ENCODE measurements around the gene FSIP1. TPM values are rescaled to one million over a fixed set of nuclear protein-coding genes. Genes with fewer than 3 reads are reported as not detected.
A peak's percentile ranks its signal among the peaks of the same experiment; 100 is the strongest.

The FSIP1 gene
- polyA plus RNA-seq, 1 experiment = 0.43 TPM

DNA sequence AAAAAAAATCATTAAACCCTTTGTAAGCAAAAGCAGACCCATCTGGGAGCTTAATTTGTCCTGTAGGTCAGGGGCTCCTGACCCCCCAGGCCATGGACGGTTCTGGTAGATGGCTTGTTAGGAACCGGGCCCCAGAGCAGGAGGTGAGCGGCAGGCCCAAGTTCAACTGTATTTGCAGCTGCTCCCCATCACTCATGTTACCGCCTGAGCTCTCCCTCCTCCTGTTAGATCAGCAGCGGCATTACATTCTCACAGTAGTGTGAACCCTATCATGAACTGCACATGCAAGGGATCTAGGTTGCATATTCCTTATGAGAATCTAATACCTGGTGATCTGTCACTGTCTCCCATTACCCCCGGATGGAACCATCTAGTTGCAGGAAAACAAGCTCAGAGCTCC is 60.7 kb downstream of the FSIP1 start:
- DNase-seq (ENCODE audit: low read depth, low spot score) = no peak
- TF ChIP-seq, protein P1, sequence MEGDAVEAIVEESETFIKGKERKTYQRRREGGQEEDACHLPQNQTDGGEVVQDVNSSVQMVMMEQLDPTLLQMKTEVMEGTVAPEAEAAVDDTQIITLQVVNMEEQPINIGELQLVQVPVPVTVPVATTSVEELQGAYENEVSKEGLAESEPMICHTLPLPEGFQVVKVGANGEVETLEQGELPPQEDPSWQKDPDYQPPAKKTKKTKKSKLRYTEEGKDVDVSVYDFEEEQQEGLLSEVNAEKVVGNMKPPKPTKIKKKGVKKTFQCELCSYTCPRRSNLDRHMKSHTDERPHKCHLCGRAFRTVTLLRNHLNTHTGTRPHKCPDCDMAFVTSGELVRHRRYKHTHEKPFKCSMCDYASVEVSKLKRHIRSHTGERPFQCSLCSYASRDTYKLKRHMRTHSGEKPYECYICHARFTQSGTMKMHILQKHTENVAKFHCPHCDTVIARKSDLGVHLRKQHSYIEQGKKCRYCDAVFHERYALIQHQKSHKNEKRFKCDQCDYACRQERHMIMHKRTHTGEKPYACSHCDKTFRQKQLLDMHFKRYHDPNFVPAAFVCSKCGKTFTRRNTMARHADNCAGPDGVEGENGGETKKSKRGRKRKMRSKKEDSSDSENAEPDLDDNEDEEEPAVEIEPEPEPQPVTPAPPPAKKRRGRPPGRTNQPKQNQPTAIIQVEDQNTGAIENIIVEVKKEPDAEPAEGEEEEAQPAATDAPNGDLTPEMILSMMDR (IDR thresholded peaks at IDR 0.05; ENCODE audit: low read depth, low read length) = no peak
- CTCF ChIA-PET = interaction anchor here (4.4 kb wide), 1 partner anchor 35 kb away, joined by 20 read pairs; no protein-coding TSS in a partner anchor
- H3K27ac ChIP-seq (ENCODE audit: low read depth, low read length) = no peak overlapping the region
- no peak overlapping the region for H3K4me3 ChIP-seq (ENCODE audit: low read depth, low read length)
- H3K27me3 ChIP-seq (ENCODE audit: control insufficient read depth, insufficient read depth, low read length) = no peaks in the 10 kb centered on the region
- H3K9me3 ChIP-seq (ENCODE audit: control insufficient read depth, insufficient read depth, low read length) = no peaks in the 10 kb centered on the region
- POLR2A ChIA-PET = no interaction called here

DNA sequence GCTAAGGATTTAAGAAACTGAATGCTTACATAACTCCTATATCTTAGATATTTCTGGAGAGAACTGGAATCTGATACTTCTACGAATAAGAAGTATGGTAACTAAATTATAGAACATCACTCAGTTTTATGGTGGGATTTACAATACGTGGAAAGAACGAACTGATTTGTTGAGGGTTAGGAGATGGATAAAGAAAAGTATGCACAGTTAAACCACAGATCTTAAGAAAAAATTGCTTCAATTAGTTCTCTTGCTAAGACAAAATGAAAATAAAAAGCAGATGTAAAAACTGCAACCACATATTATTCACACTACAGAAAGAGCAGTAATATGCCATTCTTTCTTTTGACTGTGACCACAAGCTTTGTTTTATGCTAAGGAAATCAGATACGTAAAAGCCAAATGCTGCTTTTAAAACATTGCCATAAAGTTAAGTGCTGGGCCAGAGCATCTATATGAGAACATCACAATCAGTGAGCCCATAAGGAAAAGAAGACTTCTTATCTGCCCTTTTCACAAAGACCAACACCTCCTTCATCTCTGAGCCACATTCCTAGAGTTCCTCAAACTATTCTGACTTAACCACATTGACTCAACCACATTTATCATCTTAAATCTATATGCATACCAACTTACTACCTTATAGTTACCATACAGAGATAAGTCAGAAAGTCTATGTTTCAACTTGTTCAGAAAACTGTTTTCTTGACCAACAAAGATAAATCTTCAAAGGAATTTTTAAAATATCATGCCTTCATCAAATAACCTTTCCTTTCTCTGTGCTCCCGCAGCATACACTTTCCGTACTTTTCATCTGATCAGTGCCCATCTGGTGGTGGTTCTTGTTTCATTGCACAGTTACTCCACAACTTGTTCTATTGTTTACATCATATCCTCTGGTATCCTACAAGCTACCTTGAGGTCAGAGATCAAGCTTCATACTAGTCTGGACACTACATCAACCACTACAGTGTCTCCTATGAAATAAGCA is 61.7 kb downstream of the FSIP1 start:
- TF ChIP-seq, protein P1 (IDR thresholded peaks at IDR 0.05; ENCODE audit: low read depth, low read length) = no peak

DNA sequence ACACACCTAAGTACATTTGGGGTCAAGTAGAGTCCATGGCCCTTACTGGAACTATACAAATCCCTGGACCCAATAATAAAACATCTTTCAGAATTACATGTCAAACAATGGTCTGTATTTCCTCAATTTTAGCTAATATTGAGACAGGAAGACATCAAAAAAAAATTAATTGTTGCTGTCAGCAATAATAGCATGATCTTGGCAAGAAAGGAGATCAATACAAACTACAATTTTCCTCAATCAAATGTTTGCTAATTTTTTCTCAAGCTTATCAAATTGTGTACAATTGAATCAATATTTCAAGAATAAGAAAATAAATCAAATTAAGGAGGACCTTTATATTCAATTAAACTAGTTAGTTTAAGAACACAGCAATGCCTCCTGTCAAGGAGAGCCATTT is 62.6 kb downstream of the FSIP1 start:
- POLR2A ChIA-PET = no interaction called here
- Histone ChIP-seq H3K27me3 (ENCODE audit: control insufficient read depth, insufficient read depth, low read length) (no peaks in the 10 kb centered on the region), H3K27ac (ENCODE audit: low read depth, low read length) (no peak overlapping the region), H3K4me3 (ENCODE audit: low read depth, low read length) (no peak overlapping the region), H3K9me3 (ENCODE audit: control insufficient read depth, insufficient read depth, low read length) (no peaks in the 10 kb centered on the region)
- CTCF ChIA-PET = interaction anchor here (1.1 to 4.4 kb wide), 2 partner anchors 33 to 37 kb away, joined by 3 to 20 read pairs; no protein-coding TSS in a partner anchor
- TF ChIP-seq, protein P1 (IDR thresholded peaks at IDR 0.05; ENCODE audit: low read depth, low read length) = no peak
- no peak for DNase-seq (ENCODE audit: low read depth, low spot score)

More for the DNA sequence above, 61.7 kb downstream of the FSIP1 start:
- CTCF ChIA-PET = interaction anchor here (1.1 to 4.4 kb wide), 2 partner anchors 34 to 36 kb away, joined by 3 to 20 read pairs; no protein-coding TSS in a partner anchor
- Histone ChIP-seq H3K27me3 (ENCODE audit: control insufficient read depth, insufficient read depth, low read length) (no peaks in the 10 kb centered on the region), H3K27ac (ENCODE audit: low read depth, low read length) (no peak overlapping the region), H3K9me3 (ENCODE audit: control insufficient read depth, insufficient read depth, low read length) (no peaks in the 10 kb centered on the region), H3K4me3 (ENCODE audit: low read depth, low read length) (no peak overlapping the region)
- POLR2A ChIA-PET = no interaction called here
- peak; percentile 29 for DNase-seq (ENCODE audit: low read depth, low spot score)

DNA sequence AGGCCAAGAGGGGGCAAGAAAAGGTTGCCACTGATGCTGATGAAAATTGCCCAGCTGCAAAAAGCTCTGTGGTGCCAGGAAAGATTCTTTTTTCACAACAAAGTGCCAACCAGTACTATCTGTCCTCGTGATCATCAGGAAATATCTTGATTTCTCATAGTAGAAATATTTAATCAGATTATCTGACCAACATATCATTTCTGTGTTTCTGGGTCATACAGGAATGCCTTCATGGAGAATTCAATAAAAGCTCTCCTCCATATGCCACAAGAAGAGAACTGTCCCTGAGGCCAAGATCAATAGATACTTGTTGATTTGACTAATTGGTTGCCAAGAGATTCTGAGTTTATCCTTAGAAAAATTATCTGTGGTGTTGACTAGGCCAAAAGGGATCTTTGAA is 63.5 kb downstream of the FSIP1 start:
- TF ChIP-seq, protein P1 (IDR thresholded peaks at IDR 0.05; ENCODE audit: low read depth, low read length) = no peak
- POLR2A ChIA-PET = no interaction called here
- Histone ChIP-seq H3K9me3 (ENCODE audit: control insufficient read depth, insufficient read depth, low read length) (no peaks in the 10 kb centered on the region), H3K4me3 (ENCODE audit: low read depth, low read length) (no peak overlapping the region), H3K27ac (ENCODE audit: low read depth, low read length) (no peak overlapping the region), H3K27me3 (ENCODE audit: control insufficient read depth, insufficient read depth, low read length) (no peaks in the 10 kb centered on the region)
- DNase-seq (ENCODE audit: low read depth, low spot score) = no peak
- CTCF ChIA-PET = interaction anchor here (1.0 to 4.4 kb wide), 2 partner anchors 22 to 38 kb away, joined by 4 to 20 read pairs; no protein-coding TSS in a partner anchor

DNA sequence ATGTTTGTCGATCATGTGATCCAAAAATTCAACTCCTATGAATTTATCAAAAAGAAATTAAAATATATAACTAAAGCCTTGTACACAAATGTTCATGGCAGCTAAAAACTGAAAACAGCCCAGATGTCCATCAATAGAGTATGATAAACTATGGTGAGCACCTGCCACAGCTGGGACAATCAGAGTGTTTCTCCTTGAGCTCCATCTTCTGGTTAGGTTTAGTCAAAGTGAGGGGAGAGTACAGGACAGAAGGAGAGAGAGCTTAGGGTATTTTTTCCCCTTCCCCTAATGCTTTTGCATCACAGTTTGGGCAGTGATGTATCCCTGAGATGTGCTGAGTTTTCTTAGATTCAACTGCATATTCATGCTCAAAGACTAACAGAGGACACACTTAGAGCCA is 65.5 kb downstream of the FSIP1 start:
- CTCF ChIA-PET = interaction anchor here (1.1 kb wide), 1 partner anchor 40 kb away, joined by 4 read pairs; no protein-coding TSS in a partner anchor
- TF ChIP-seq, protein P1 (IDR thresholded peaks at IDR 0.05; ENCODE audit: low read depth, low read length) = no peak

More for the DNA sequence above, 65.5 kb downstream of the FSIP1 start:
- POLR2A ChIA-PET = no interaction called here
- H3K4me3 ChIP-seq (ENCODE audit: low read depth, low read length) = no peak overlapping the region
- H3K27ac ChIP-seq (ENCODE audit: low read depth, low read length) = no peak overlapping the region
- no peak for DNase-seq (ENCODE audit: low read depth, low spot score)
- H3K9me3 ChIP-seq (ENCODE audit: control insufficient read depth, insufficient read depth, low read length) = no peaks in the 10 kb centered on the region
- H3K27me3 ChIP-seq (ENCODE audit: control insufficient read depth, insufficient read depth, low read length) = no peaks in the 10 kb centered on the region

All from AG04450 (cell line).